Activated CD4-positive, CD25-positive, alpha-beta regulatory T cell treated with anti-CD3 and anti-CD28 coated beads, Interleukin-2, amount 50 U/mL, for 24 hours (primary cell): Measurements from ENCODE around the gene RPS10.
A peak's percentile ranks its signal among the peaks of the same experiment; 100 is the strongest.
"Not testable (repeated sequence)": the region's sequence is repeated elsewhere in the genome, so short reads cannot be mapped to it uniquely, and the experiment has no call there.

ENCODE experiments used
- ATAC-seq, 2 donors: fragments of 150-1000 bp; cut with Tn5 transposase; one replicate each; pipeline ENCODE4 v1.10.0; 2021; ENCODE audit warnings: mild to moderate bottlenecking in 1 of 2, moderate library complexity in 1 of 2

RPS10 gene

GRCh38 chr6:34447386-34447785, 21.5 kb upstream of the RPS10 start:
- no peak for ATAC-seq

GRCh38 chr6:34445313-34445860, 19.5 kb upstream of the RPS10 start:
- no peak for ATAC-seq

DNA sequence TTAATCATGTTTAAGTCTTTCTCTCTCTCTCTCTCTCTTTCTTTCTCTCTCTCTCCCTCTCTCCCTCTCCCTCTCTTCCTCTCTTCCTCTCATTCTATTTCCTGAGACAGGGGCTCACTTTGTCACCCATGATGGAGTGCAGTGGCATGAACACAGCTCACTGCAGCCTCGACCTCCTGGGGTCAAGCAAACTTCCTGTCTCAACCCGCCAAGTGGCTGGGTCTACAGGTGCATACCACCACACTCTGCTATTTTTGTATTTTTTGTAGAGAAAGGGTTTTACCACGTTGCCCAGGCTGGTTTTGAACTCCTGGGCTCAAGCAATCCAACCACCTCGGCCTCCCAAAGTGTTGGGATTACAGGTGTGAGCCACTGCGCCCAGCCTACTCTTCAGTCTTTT, 15.7 kb upstream of the RPS10 start:
- no peak for ATAC-seq

DNA sequence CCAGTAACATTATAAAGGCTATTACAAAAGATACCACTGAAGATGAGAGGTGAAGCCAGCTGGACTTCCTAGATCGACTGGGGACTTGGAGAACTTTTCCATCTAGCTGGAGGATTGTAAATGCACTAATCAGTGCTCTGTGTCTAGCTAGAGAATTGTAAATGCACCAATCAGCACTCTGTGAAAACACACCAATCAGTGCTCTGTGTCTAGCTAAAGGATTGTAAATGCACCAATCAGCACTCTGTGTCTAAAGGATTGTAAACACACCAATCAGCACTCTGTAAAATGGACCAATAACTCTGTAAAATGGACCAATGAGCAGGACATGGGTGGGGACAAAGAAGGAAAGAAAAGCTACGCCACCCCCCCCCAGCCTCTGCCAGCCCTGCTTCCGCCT, 13.6 kb upstream of the RPS10 start:
- no peak for ATAC-seq

- ATAC-seq: no peak
Measured at GRCh38 chr6:34438705-34439104, 12.8 kb upstream of the RPS10 start.

- ATAC-seq: no peak
Measured at GRCh38 chr6:34437644-34437970, 11.7 kb upstream of the RPS10 start.

DNA sequence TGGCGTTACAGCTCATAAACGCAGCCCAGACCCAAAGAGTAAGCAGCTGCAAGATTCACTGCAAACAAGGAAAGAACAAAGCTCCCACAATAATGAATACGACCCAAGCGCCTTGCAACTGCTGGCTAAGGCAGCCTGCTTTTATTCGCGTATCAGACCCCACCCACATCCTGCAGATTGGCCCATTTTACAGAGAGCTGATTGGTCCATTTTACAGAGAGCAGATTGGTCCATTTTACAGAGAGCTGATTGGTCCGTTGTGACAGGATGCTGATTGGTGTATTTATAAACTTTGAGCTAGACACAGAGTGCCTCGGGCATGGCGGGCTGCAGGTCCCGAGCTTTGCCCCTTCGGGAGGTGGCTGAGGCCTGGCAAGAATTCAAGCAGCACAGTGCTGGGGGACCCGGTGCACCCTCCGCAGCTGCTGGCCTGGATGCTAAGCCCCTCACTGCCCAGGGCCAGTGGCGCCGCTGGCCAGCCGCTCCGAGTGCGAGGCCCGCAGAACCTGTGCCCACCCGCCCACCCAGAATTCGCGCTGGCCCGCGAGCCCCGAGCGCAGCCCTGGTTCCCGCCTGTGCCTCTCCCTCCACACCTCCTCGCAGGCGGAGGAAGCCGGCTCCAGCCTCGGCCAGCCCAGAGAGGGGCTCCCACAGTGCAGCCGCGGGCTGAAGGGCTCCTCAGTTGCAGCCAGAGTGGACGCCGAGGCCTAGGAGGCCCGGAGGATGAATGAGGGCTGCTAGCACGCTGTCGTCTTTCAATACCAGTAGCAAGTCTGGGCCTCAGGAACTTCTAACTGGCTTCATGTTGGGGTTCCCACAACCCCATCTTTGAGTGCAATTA, 11.2 kb upstream of the RPS10 start:
- ATAC-seq: no peak

GRCh38 chr6:34435916-34436315, 10.0 kb upstream of the RPS10 start:
- ATAC-seq: no peak

- ATAC-seq: no peak
Measured at GRCh38 chr6:34425132-34425497, 754 bp downstream of the RPS10 start.

GRCh38 chr6:34424200-34425131, 1.4 kb downstream of the RPS10 start:
- no peak for ATAC-seq

DNA sequence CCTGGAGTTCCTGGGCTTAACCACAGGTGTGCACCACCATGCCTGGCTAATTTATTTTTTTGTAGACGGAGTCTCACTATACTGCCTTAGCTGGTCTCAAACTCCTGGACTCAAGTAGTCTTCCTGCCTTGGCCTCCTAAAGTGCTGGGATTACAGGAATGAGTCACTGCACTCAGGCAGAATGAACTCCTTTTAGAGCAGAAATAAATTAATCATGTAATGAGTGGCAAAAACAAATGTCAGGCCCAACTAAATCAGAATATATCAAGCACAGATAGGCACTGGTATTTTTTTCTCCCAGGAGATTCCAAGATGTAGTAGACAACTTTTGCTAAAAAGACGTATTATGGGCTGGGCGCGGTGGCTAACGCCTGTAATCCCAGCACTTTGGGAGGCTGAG, 2.6 kb downstream of the RPS10 start:
- ATAC-seq: no peak

- ATAC-seq: no peak
Measured at GRCh38 chr6:34418367-34418766, 7.5 kb downstream of the RPS10 start.

DNA sequence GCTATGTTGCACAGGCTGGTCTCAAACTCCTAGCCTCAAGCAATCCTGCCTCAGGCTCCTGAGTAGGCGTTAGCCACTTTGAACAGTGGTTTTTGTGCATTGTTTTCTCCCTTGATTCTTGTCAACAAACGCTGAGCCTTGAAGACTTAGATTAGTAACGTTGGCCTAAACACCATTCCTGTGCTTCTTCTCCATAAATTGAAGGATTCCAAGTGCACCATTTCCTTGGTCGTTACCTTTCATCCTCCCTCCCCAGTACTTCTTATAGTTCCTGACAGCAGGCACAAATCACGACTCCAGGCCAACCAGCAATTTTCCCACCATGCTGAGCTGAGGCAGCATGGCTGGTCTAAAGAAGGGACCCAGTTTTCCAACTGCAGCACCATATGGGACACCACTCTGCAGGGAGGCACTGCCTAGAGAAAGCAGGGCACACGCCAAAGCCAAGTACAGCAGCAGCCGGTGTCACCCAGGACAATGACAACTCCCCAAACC, 8.9 kb downstream of the RPS10 start:
- no peak for ATAC-seq

DNA sequence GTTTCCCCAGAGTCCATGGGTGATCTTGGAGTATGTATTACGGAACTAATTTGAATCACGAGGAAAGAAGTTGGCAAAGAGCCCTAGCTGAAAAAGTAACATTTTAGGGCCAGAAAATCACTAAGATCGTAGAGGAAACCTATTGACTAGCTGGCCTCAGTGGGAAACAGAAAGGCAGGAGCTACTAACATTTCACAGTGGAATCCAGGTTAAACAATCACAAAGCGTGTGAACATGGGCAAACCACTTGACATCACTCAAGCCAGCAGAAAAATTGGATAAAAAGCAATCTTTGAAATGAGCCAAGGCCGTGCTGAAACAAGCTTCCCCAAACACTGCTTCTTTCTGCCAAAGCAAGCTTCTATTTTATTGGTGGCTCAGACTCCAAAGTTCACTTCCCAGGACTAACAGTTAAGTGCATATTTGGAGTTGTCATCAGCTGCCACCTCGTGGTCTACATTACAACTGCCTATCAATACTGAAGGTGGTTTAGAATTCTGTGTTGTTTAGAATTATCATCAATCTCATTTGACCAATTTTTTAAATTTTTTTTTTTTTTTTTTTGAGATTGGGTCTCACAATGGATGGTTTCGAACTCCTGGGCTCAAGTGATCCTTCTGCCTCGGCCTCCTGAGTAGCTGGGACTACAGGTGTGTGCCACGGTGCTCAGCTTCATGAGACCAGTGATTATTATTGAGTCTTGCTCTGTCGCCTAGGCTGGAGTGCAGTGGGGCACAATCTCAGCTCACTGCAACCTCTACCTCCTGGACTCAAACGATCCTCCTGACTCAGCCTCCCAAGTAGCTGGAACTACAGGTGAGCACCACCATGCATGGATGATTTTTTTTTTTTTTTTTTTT, 10.6 kb downstream of the RPS10 start:
- ATAC-seq: peak; percentile 21 to 52

GRCh38 chr6:34412643-34413214, 13.1 kb downstream of the RPS10 start:
- ATAC-seq: peak in 1 of 2 donors; percentile 14

- ATAC-seq: no peak
Measured at GRCh38 chr6:34412016-34412415, 13.9 kb downstream of the RPS10 start.

GRCh38 chr6:34407915-34408314, 18.0 kb downstream of the RPS10 start:
- not testable (repeated sequence) for ATAC-seq

GRCh38 chr6:34396518-34396917, 29.4 kb downstream of the RPS10 start:
- no peak for ATAC-seq

DNA sequence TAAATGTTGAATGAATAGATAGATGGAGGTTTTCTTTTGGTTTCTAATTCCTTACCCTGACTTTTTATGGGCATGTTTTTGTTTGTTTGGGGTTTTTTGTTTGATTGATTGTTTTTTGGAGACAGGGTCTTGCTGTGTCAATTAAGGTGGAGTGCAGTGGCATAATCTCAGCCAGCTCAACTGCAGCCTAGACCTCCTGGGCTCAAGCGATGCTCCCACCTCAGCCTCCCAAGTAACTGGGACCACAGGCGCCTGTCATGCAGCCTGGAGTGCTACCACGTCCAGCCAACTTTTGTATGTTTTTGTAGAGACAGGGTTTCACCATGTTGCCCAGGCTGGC, 31.9 kb downstream of the RPS10 start:
- ATAC-seq: no peak

DNA sequence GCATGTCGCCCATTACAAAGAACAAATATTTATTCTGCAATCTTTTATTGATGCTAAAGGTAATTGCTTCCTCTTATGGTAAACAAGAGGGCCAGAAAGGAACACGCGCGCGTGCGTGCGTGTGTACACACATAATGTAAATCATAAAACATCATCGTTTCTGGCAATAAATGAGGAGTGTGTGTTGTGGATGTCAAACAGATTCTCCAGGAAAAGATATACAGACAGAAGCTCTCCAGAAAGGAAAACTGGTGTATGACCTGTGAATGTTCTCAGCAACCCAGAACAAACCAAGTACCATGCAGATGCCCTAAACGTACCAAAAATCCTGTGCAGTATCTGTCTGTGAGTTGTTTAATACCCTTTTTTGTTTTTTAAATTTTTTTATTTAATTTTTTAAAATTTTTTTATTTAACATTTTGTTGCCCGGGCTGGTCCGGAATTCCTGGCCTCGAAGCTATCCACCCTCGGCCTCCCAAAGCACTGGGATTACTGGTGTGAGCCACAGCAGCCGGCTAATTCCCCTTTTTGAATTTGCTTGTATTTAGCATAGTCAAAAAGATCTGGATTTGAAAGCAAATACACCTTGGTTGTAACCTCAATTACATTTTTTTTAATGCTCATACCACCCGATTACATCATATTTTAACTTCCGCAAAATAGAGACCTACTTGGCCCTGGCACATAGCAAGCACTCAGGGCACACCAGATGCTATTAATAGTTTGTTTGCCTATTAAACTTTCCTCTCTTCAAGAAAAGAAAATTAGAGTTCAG, 32.5 kb downstream of the RPS10 start:
- no peak for ATAC-seq

GRCh38 chr6:34392497-34393190, 33.2 kb downstream of the RPS10 start, which contains the start of gene NUDT3:
Gene NUDT3, minus strand, starts transcription at chr6:34392669. Its CDS starts 307 bp downstream, at chr6:34392362.
- peak; percentile 87 to 89 for ATAC-seq
